Spleen (tissue), 11 donors: ENCODE measurements around the gene ACP2. TPM values are rescaled to one million over a fixed set of nuclear protein-coding genes. Genes with fewer than 3 reads are reported as not detected.

Experiments used
- DNase-seq: peaks from one replicate; pipeline ENCODE4 v3.0.0-alpha.2; 2020
- H3K27ac ChIP-seq, 8 donors: fragments of 200-600 bp; sonication (generic) in 7 of 8; 1 replicate in 4 of 8; 2 replicates in 4 of 8; pipeline versions ENCODE4 v1.5.0 to v1.8.0; 2016 to 2021; ENCODE audit warnings: inconsistent platforms in 4 of 8, mild to moderate bottlenecking in 4 of 8, moderate library complexity in 1 of 8
- H3K27me3 ChIP-seq, 7 donors: fragments of 200-600 bp; sonication (generic) in 6 of 7; replicated peaks in 1 of 7; 1 replicate in 4 of 7; 2 replicates in 3 of 7; pipeline versions ENCODE4 v1.5.0 to v1.8.0; 2016 to 2021; ENCODE audit warnings: inconsistent platforms in 3 of 7, mild to moderate bottlenecking in 1 of 7
- H3K36me3 ChIP-seq, 6 donors: fragments of 200-600 bp; sonication (generic) in 5 of 6; 1 replicate in 4 of 6; 2 replicates in 2 of 6; pipeline versions ENCODE4 v1.5.0 to v1.8.0; 2016 to 2021; ENCODE audit warnings: inconsistent platforms in 2 of 6
- H3K4me1 ChIP-seq, 6 donors: fragments of 200-600 bp; sonication (generic) in 5 of 6; 1 replicate in 3 of 6; 2 replicates in 3 of 6; pipeline versions ENCODE4 v1.5.0 to v1.8.0; 2016 to 2021; ENCODE audit warnings: inconsistent platforms in 3 of 6
- H3K4me3 ChIP-seq, 8 donors: fragments of 200-600 bp; sonication (generic) in 7 of 8; 1 replicate in 4 of 8; 2 replicates in 4 of 8; pipeline versions ENCODE4 v1.5.0 to v1.8.0; 2016 to 2021; ENCODE audit warnings: inconsistent platforms in 4 of 8, mild to moderate bottlenecking in 4 of 8, moderate library complexity in 2 of 8
- H3K9me3 ChIP-seq, 8 donors: fragments of 200-600 bp; sonication (generic) in 7 of 8; 1 replicate in 4 of 8; 2 replicates in 4 of 8; pipeline versions ENCODE4 v1.5.0 to v1.8.0; 2016 to 2021; ENCODE audit warnings: inconsistent platforms in 4 of 8
- CTCF ChIP-seq, 11 experiments: fragments of 200-600 bp in 7 of 11; fragments of 450-650 bp in 4 of 11; sonication (generic) in 4 of 11; IDR thresholded peaks in 8 of 11; conservative IDR thresholded peaks in 3 of 11; 1 replicate in 7 of 11; 2 replicates in 4 of 11; pipeline versions ENCODE4 v1.4.0 to v1.8.0; 2016 to 2021; ENCODE audit warnings: antibody characterized with exemption in 11 of 11, inconsistent platforms in 4 of 11, mild to moderate bottlenecking in 1 of 11
- POLR2A ChIP-seq, 3 donors: fragments of 450-650 bp; IDR thresholded peaks; one replicate each; pipeline ENCODE4 v1.5.1; 2017; ENCODE audit warnings: antibody characterized with exemption in 3 of 3, mild to moderate bottlenecking in 1 of 3
- POLR2AphosphoS5 ChIP-seq, 3 donors: sonication (generic); formaldehyde crosslinking; IDR thresholded peaks; one replicate each; pipeline ENCODE4 v1.5.1; 2017; ENCODE audit warnings: antibody characterized with exemption in 3 of 3
- WGBS, 5 donors: extraction: QIAGEN DNeasy Blood & Tissue Kit in 3 of 5; methylation state at CpG; one replicate each; pipeline versions ENCODE4 v1.1.5 to v1.1.7; 2013 to 2018; 5-methylcytosine and 5-hydroxymethylcytosine counted together
- intact Hi-C: fragments of 100-400 bp; cut with DNase I; formaldehyde crosslinking; loops from one replicate; pipeline ENCODE4 v1.15.0; 2023; ENCODE audit warnings: low total_unique reads
- polyA plus RNA-seq, 3 donors: library from polyadenylated mRNA; stranded (reverse); fragments of 200-250 nt; gene quantifications; one replicate each; pipeline ENCODE4 v1.2.1, GENCODE V29; 2013
- total RNA-seq, 7 donors: library from RNA; depleted of rRNA in 3 of 7; stranded (reverse); fragments of >200 nt in 3 of 7; fragmentation: NEBNext Ultra II Directional in 4 of 7; extraction: Animal tissue kit (Norgen Biotek cat#: 25700) in 4 of 7; gene quantifications; one replicate each; pipeline versions ENCODE4 v1.1.0 to v1.2.1, GENCODE V29; 2016 to 2021
- donor health status: healthy with polysubstance abuse.
- donor health status: DM: no; HTN: no; CAD: no; lungs with moderate emphysema.
- donor health status: DM: no; HTN: no; CAD: no.
- donor health status: Bipolar disorder and iron deficiency.
- donor health status: healthy.
- donor health status: DM: no; HTN: no; CAD: no.
- donor health status: DM: yes; HTN: yes; CAD: no.

Gene ACP2
- total and polyA plus RNA-seq, 10 donors, result 18.9 to 113 (median 52.4) TPM

- Histone ChIP-seq H3K27me3 (no peaks in the 10 kb centered on the region), H3K36me3 (peaks cover 0 to 84% (median 77%) of the 10 kb centered on the region in 6 donors), H3K9me3 (no peaks in the 10 kb centered on the region), H3K27ac (no peak overlapping the region), H3K4me1 (peaks cover 4 to 22% (median 15%) of the 10 kb centered on the region in 6 donors), H3K4me3 (no peak overlapping the region)
- intact Hi-C loops, result no loop called here
- WGBS, 5 donors, result 71 to 90% (median 84%) methylated on average over 4 of the region's 4 CpGs
- no peak for DNase-seq
- TF ChIP-seq CTCF (IDR thresholded peaks at IDR 0.05 in 8 of 11, conservative IDR thresholded peaks at IDR 0.05 in 3 of 11) (no peak), POLR2AphosphoS5 (IDR thresholded peaks at IDR 0.05) (no peak), POLR2A (IDR thresholded peaks at IDR 0.05) (no peak)
These were observed 28.3 kb upstream of the ACP2 start for GRCh38 chr11:47276923-47277322.

DNA sequence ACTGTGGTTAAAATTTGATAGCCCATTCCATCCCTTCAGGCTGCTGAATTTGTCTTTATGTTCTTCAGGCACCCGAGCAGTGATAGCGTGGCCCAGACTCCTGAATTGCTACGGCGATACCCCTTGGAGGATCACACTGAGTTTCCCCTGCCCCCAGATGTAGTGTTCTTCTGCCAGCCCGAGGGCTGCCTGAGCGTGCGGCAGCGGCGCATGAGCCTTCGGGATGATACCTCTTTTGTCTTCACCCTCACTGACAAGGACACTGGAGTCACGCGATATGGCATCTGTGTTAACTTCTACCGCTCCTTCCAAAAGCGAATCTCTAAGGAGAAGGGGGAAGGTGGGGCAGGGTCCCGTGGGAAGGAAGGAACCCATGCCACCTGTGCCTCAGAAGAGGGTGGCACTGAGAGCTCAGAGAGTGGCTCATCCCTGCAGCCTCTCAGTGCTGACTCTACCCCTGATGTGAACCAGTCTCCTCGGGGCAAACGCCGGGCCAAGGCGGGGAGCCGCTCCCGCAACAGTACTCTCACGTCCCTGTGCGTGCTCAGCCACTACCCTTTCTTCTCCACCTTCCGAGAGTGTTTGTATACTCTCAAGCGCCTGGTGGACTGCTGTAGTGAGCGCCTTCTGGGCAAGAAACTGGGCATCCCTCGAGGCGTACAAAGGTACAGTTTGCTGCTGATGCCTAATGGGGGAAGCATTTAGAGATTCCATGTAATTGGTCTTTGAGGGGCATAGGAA lies 26.1 kb upstream of the ACP2 start:
- peaks cover 18 to 39% (median 31%) of the 10 kb centered on the region in 6 donors for H3K4me1 ChIP-seq
- H3K36me3 ChIP-seq, result peaks cover 0 to 62% (median 54%) of the 10 kb centered on the region in 6 donors
- H3K9me3 ChIP-seq, result no peaks in the 10 kb centered on the region
- TF ChIP-seq POLR2A (IDR thresholded peaks at IDR 0.05) (no peak), POLR2AphosphoS5 (IDR thresholded peaks at IDR 0.05) (peak in 1 of 3 donors; percentile 28)
- DNase-seq, result no peak
- no peak overlapping the region for H3K27ac ChIP-seq
- 94 to 97% (median 96%) methylated on average over 27 to 28 of the region's 28 CpGs for WGBS, 5 donors
- no peak overlapping the region for H3K4me3 ChIP-seq
- H3K27me3 ChIP-seq, result no peaks in the 10 kb centered on the region
- intact Hi-C loops, result no loop called here

GRCh38 chr11:47272706-47273105 lies 24.1 kb upstream of the ACP2 start:
- WGBS, 5 donors, result 0 to 10% (median 0%) methylated on average over 1 of the region's 1 CpG
- DNase-seq, result no peak
- no peak overlapping the region for H3K27ac ChIP-seq

DNA sequence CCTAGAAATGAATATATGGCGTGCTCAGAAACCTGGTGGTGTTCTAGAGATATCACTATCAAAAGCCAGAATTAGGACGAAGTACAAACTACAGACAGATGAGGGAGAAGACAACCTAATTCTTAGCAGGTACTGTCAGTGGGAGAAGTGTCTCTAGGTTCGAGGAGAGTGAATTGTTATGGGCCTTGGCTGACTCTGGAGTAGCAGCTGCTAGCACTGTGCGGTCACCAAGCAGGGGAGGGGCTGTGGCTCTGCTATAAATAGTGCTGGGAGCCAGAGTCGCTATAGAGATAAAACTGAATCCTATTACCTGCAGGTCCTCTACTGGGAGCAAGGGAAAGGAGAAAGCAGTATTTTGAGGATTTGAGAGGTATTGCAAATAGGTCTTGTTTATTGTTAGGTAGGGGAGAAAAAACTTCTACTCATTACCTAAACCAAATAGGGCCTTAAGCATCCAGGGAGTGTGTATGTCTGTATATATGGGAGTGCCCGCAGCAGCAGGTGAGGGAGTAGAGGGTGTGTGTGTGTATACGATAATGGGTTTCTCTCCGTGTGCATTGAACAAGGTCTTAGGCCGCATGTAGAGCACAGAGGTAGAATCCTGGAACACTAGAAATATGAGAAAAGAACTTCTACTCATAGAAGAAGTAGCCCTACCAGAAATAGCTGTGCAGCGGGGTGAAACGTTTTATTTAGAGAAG lies 23.5 kb upstream of the ACP2 start:
- Histone ChIP-seq H3K36me3 (peaks cover 0 to 36% (median 30%) of the 10 kb centered on the region in 6 donors), H3K4me3 (peak overlapping the region in 1 of 8 donors; percentile 93), H3K27me3 (no peaks in the 10 kb centered on the region), H3K9me3 (no peaks in the 10 kb centered on the region), H3K4me1 (peaks cover 30 to 60% (median 51%) of the 10 kb centered on the region in 6 donors), H3K27ac (peak overlapping the region in 5 of 8 donors; percentile 53 to 98 (median 98))
- DNase-seq, result no peak
- intact Hi-C loops, result no loop called here
- TF ChIP-seq POLR2AphosphoS5 (IDR thresholded peaks at IDR 0.05) (no peak), POLR2A (IDR thresholded peaks at IDR 0.05) (no peak), CTCF (IDR thresholded peaks at IDR 0.05 in 8 of 11, conservative IDR thresholded peaks at IDR 0.05 in 3 of 11) (no peak)
- WGBS, 5 donors, result 57 to 65% (median 60%) methylated on average over 11 of the region's 11 CpGs

More at GRCh38 chr11:47272706-47273105, 24.1 kb upstream of the ACP2 start:
- no peaks in the 10 kb centered on the region for H3K9me3 ChIP-seq
- peaks cover 28 to 55% (median 48%) of the 10 kb centered on the region in 6 donors for H3K4me1 ChIP-seq
- TF ChIP-seq POLR2A (IDR thresholded peaks at IDR 0.05) (no peak), POLR2AphosphoS5 (IDR thresholded peaks at IDR 0.05) (no peak)
- H3K27me3 ChIP-seq, result no peaks in the 10 kb centered on the region
- H3K4me3 ChIP-seq, result no peak overlapping the region
- H3K36me3 ChIP-seq, result peaks cover 0 to 42% (median 35%) of the 10 kb centered on the region in 6 donors
- intact Hi-C loops, result no loop called here

GRCh38 chr11:47271328-47271727 lies 22.7 kb upstream of the ACP2 start:
- intact Hi-C loops, result no loop called here
- no peak for TF ChIP-seq POLR2A (IDR thresholded peaks at IDR 0.05)
- no peak for TF ChIP-seq CTCF (IDR thresholded peaks at IDR 0.05 in 8 of 11, conservative IDR thresholded peaks at IDR 0.05 in 3 of 11)
- no peak for TF ChIP-seq POLR2AphosphoS5 (IDR thresholded peaks at IDR 0.05)
- DNase-seq, result no peak
- no peaks in the 10 kb centered on the region for H3K9me3 ChIP-seq
- 26 to 36% (median 30%) methylated on average over 4 of the region's 4 CpGs for WGBS, 5 donors
- peak overlapping the region in 5 of 8 donors; percentile 67 to 93 (median 73) for H3K4me3 ChIP-seq
- peaks cover 30 to 63% (median 51%) of the 10 kb centered on the region in 6 donors for H3K4me1 ChIP-seq
- H3K27me3 ChIP-seq, result no peaks in the 10 kb centered on the region
- peak overlapping the region in 6 of 8 donors; percentile 96 to 99 (median 98) for H3K27ac ChIP-seq
- H3K36me3 ChIP-seq, result peaks cover 0 to 28% (median 22%) of the 10 kb centered on the region in 6 donors
